A673 (cell line): ENCODE data around the gene TDRKH.

Experiments used
- CTCF ChIP-seq: fragments of 300-800, 200-600 bp; sonication (generic); conservative IDR thresholded peaks from 2 replicates; pipeline ENCODE4 v1.5.1; 2017; ENCODE audit warnings: low read depth, mild to moderate bottlenecking, antibody characterized with exemption, low read length, moderate library complexity, mixed read lengths
- EZH2 ChIP-seq: fragments of 200-600 bp; sonication (generic); IDR thresholded peaks from 2 replicates; pipeline ENCODE4 v1.6.1; 2017; ENCODE audit warnings: borderline replicate concordance, low read depth, mild to moderate bottlenecking, mixed read lengths, antibody characterized with exemption, low read length; ENCODE audit not compliant: poor library complexity, severe bottlenecking

GRCh38 chr1:151839457-151840403, 49.4 kb upstream of the TDRKH start, which contains the start of gene C2CD4D:
- TF ChIP-seq CTCF (no peak), EZH2 (no peak)
